Measurements from ENCODE around the gene LLGL2.

LLGL2 gene

GRCh38 chr17:75584849-75585175 lies 59.3 kb downstream of the LLGL2 start:
- Histone ChIP-seq H3K4me3 (ENCODE audit: low read length) (no peak overlapping the region), H3K79me2 (ENCODE audit: low read length) (no peaks in the 10 kb centered on the region), H3K27ac (ENCODE audit: low read length) (no peak overlapping the region), H3K4me1 (ENCODE audit: low read length) (peaks cover 4% of the 10 kb centered on the region; the same call in 1 of the 2 replicates), H3K9me3 (replicated peaks; ENCODE audit: insufficient read depth, low read length) (no peaks in the 10 kb centered on the region), H4K20me1 (ENCODE audit: insufficient read depth, low read length) (no peaks in the 10 kb centered on the region), H3K36me3 (replicated peaks; ENCODE audit: insufficient read depth, low read length) (no peaks in the 10 kb centered on the region), H3K4me2 (ENCODE audit: low read depth, low read length) (no peak overlapping the region), H3K27me3 (replicated peaks; ENCODE audit: insufficient read depth, low read length) (peaks cover 38% of the 10 kb centered on the region), H3F3A (ENCODE audit: insufficient read depth, low read length) (no peaks in the 10 kb centered on the region), H3K9ac (ENCODE audit: low read length) (no peak overlapping the region), H3K9me2 (replicated peaks; ENCODE audit: insufficient read depth, low read length) (no peaks in the 10 kb centered on the region), H2AFZ (ENCODE audit: low read length) (no peak overlapping the region)
- TF ChIP-seq EZH2phosphoT487 (IDR thresholded peaks at IDR 0.05; ENCODE audit: low read length): no peak
- TF ChIP-seq CTCF (IDR thresholded peaks at IDR 0.05; ENCODE audit: low read length): no peak
- no peak for TF ChIP-seq EZH2 (optimal IDR thresholded peaks at IDR 0.05; ENCODE audit: low read depth, low read length)
- DNase-seq: no peak

DNA sequence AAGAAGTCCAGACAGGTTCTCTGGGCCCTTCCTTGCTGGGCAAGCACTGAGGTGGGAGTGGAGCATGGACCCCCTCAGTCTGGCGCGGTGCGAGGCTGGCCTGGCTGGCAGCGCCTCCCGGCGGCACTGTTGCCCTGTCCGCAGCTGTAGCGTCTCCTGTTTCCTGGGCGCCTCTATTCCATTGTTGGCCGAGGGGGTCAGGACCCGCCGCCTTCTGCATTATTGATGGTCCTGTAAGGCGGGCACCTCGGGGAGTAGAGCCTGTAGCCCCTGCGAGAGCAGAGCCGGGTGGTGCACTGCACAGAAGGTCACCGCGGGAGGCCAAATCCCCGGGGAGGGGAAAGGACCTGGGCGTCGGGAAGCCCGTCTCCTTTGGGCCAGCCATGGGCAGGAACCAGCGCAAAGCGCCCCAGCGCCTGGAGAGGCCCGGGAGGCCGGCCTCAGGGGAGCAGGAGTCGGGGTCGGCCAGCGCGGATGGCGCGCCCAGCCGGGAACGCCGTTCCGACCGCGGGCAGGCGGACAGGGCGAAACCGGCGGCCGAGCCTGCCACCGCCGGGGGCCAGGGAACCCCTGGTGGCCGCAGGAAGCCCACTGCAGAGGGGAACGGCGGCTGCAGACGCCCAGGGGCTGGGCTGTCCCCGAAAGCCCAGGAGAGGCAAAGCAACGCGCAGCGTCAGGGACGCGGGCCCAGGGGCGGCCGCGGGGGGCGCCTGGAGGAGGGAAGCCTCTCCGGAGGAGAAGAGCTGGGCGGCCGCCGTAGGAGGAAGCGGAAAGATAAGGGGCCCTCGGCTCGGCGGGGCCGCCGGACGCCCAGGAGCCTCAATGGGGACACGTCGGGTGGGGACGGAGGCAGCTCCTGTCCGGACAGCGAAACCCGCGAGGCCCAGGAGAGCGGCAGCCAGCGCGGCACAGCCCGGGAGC lies 62.4 kb downstream of the LLGL2 start, which contains the start of gene MYO15B:
MYO15B (plus strand) TSS at position 126 of the 921 bp plus-strand sequence; CDS start at position 384, 258 bp downstream.
- TF ChIP-seq EZH2 (optimal IDR thresholded peaks at IDR 0.05; ENCODE audit: low read depth, low read length): peak; percentile 84
- peak; percentile 70; the same call in 1 of the 2 replicates for TF ChIP-seq EZH2phosphoT487 (IDR thresholded peaks at IDR 0.05; ENCODE audit: low read length)
- TF ChIP-seq CTCF (IDR thresholded peaks at IDR 0.05; ENCODE audit: low read length): no peak
- Histone ChIP-seq H3K27ac (ENCODE audit: low read length) (no peak within 1 kb of the TSS), H3K27me3 (replicated peaks; ENCODE audit: insufficient read depth, low read length) (peaks cover 58% of the 10 kb centered on the region), H3K36me3 (replicated peaks; ENCODE audit: insufficient read depth, low read length) (no peaks in the 10 kb centered on the region), H4K20me1 (ENCODE audit: insufficient read depth, low read length) (no peaks in the 10 kb centered on the region), H3F3A (ENCODE audit: insufficient read depth, low read length) (no peaks in the 10 kb centered on the region), H2AFZ (ENCODE audit: low read length) (no peak within 1 kb of the TSS), H3K9ac (ENCODE audit: low read length) (no peak within 1 kb of the TSS), H3K9me3 (replicated peaks; ENCODE audit: insufficient read depth, low read length) (no peaks in the 10 kb centered on the region), H3K4me3 (ENCODE audit: low read length) (no peak within 1 kb of the TSS), H3K79me2 (ENCODE audit: low read length) (no peaks in the 10 kb centered on the region), H3K9me2 (replicated peaks; ENCODE audit: insufficient read depth, low read length) (no peaks in the 10 kb centered on the region), H3K4me2 (ENCODE audit: low read depth, low read length) (peak within 1 kb of the TSS; percentile 54; the same call in 1 of the 2 replicates), H3K4me1 (ENCODE audit: low read length) (peaks cover 4% of the 10 kb centered on the region; the same call in 1 of the 2 replicates)
- DNase-seq: no peak

- Histone ChIP-seq H3K9me3 (replicated peaks; ENCODE audit: insufficient read depth, low read length) (no peaks in the 10 kb centered on the region), H3K36me3 (replicated peaks; ENCODE audit: insufficient read depth, low read length) (no peaks in the 10 kb centered on the region), H3K9ac (ENCODE audit: low read length) (no peak overlapping the region), H3K4me3 (ENCODE audit: low read length) (no peak overlapping the region; the same call in 1 of the 2 replicates), H3K4me1 (ENCODE audit: low read length) (peaks cover 4% of the 10 kb centered on the region; the same call in 1 of the 2 replicates), H3K27me3 (replicated peaks; ENCODE audit: insufficient read depth, low read length) (peaks cover 58% of the 10 kb centered on the region), H3K27ac (ENCODE audit: low read length) (no peak overlapping the region), H3K79me2 (ENCODE audit: low read length) (no peaks in the 10 kb centered on the region), H4K20me1 (ENCODE audit: insufficient read depth, low read length) (no peaks in the 10 kb centered on the region), H3F3A (ENCODE audit: insufficient read depth, low read length) (no peaks in the 10 kb centered on the region), H2AFZ (ENCODE audit: low read length) (no peak overlapping the region), H3K9me2 (replicated peaks; ENCODE audit: insufficient read depth, low read length) (no peaks in the 10 kb centered on the region), H3K4me2 (ENCODE audit: low read depth, low read length) (peak overlapping the region; percentile 54; the same call in 1 of the 2 replicates)
- no peak for TF ChIP-seq EZH2 (optimal IDR thresholded peaks at IDR 0.05; ENCODE audit: low read depth, low read length)
- TF ChIP-seq CTCF (IDR thresholded peaks at IDR 0.05; ENCODE audit: low read length): no peak
- TF ChIP-seq EZH2phosphoT487 (IDR thresholded peaks at IDR 0.05; ENCODE audit: low read length): no peak
- no peak for DNase-seq
These were observed 63.1 kb downstream of the LLGL2 start for GRCh38 chr17:75588596-75589011.

All from MM.1S (cell line).